Stimulated activated naive B cell treated with anti-CD40 and anti-IgM and Interleukin-4, amounts not matched to agents 10 μg/mL and 1 μg/mL and 100 μg/mL, for 72 hours (primary cell): Measurements from ENCODE around the gene LIAS.
"Not testable (repeated sequence)": the region's sequence is repeated elsewhere in the genome, so short reads cannot be mapped to it uniquely, and the experiment has no call there.

Experiments used
- ATAC-seq, 2 donors: fragments of 150-1000 bp; cut with Tn5 transposase; replicated peaks; 2 replicates each; pipeline ENCODE4 v1.10.0; 2021; ENCODE audit warnings: moderate library complexity in 1 of 2
- DNase-seq: peaks from one replicate; pipeline ENCODE4 v3.0.0; 2021
- H3K27ac Mint-ChIP-seq: one replicate; pipeline ENCODE4 v1.8.0; 2022; ENCODE audit warnings: mild to moderate bottlenecking, mixed read lengths
- H3K27me3 Mint-ChIP-seq, 2 donors: one replicate each; pipeline ENCODE4 v1.8.0; 2022; ENCODE audit warnings: mixed read lengths in 2 of 2
- H3K36me3 Mint-ChIP-seq, 2 donors: one replicate each; pipeline ENCODE4 v1.8.0; 2022; ENCODE audit warnings: mixed read lengths in 2 of 2, mild to moderate bottlenecking in 1 of 2
- H3K4me1 Mint-ChIP-seq, 2 donors: one replicate each; pipeline ENCODE4 v1.8.0; 2022; ENCODE audit warnings: mixed read lengths in 2 of 2, mild to moderate bottlenecking in 1 of 2
- H3K4me3 Mint-ChIP-seq, 2 donors: one replicate each; pipeline ENCODE4 v1.8.0; 2022; ENCODE audit warnings: mild to moderate bottlenecking in 2 of 2, mixed read lengths in 2 of 2, moderate library complexity in 1 of 2
- H3K9me3 Mint-ChIP-seq, 2 donors: one replicate each; pipeline ENCODE4 v1.8.0; 2022; ENCODE audit warnings: mixed read lengths in 2 of 2, mild to moderate bottlenecking in 1 of 2

Gene LIAS

DNA sequence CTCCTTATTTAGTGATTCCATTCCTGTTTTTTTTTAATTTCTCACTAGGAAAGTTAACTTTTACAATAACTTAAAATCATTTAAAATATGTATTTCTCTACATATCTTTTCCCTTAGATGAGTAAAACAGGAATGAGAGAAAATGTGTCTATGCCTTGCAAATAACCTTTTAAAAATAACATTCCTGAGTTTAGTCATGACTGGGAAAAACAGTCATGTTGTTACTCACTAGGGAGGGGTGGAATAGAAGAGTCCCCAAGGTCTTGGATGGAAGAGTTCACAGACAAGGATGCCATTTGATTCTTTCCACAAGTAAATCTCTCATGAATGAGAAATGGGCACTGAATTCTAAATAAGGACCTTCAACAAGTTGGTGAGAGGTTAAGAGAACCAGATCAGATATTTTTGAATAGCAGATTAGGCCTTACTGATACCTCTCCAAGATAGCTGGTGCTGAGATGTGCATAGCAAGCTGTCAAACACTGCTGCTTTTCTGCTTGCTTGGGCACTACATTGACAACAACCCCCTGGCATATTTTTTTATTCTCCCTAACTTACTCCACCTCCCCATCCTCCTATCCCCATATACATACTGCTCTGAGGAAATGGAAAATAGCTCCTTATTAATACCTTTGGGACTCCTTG lies 43.3 kb downstream of the LIAS start:
- Mint-ChIP-seq H3K27ac (no peak overlapping the region), H3K4me3 (no peak overlapping the region), H3K36me3 (peaks cover 32 to 38% of the 10 kb centered on the region in 2 donors), H3K27me3 (no peaks in the 10 kb centered on the region), H3K9me3 (no peaks in the 10 kb centered on the region), H3K4me1 (peaks cover 3 to 7% of the 10 kb centered on the region in 2 donors)
- ATAC-seq (no peak), DNase-seq (no peak)

DNA sequence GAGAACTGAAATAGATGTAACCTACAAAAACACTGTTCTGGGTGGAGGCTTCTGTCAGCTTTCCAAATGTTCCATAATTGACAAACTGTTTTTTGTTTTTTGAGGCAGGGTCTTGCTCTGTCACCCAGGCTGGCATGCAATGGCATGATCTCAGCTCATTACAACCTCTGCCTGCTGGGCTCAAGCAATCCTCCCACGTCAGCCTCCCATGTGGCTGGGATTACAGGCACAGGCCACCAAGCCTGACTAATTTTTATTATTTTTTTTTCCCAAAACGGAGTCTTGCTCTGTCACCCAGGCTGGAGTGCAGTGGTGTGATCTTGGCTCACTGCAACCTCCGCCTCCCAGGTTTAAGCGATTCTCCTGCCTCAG lies 43.8 kb downstream of the LIAS start:
- H3K27me3 Mint-ChIP-seq, H3K4me1 Mint-ChIP-seq, H3K27ac Mint-ChIP-seq, H3K4me3 Mint-ChIP-seq, H3K9me3 Mint-ChIP-seq, DNase-seq, ATAC-seq: not testable (repeated sequence)
- peaks cover 32 to 38% of the 10 kb centered on the region in 2 donors for H3K36me3 Mint-ChIP-seq

- peaks cover 3 to 7% of the 10 kb centered on the region in 2 donors for H3K4me1 Mint-ChIP-seq
- no peaks in the 10 kb centered on the region for H3K27me3 Mint-ChIP-seq
- H3K9me3 Mint-ChIP-seq: no peaks in the 10 kb centered on the region
- no peak overlapping the region for H3K4me3 Mint-ChIP-seq
- DNase-seq: no peak
- H3K36me3 Mint-ChIP-seq: peaks cover 38 to 45% of the 10 kb centered on the region in 2 donors
- ATAC-seq: no peak
- no peak overlapping the region for H3K27ac Mint-ChIP-seq
Observed at GRCh38 chr4:39504538-39504937, 45.7 kb downstream of the LIAS start.

DNA sequence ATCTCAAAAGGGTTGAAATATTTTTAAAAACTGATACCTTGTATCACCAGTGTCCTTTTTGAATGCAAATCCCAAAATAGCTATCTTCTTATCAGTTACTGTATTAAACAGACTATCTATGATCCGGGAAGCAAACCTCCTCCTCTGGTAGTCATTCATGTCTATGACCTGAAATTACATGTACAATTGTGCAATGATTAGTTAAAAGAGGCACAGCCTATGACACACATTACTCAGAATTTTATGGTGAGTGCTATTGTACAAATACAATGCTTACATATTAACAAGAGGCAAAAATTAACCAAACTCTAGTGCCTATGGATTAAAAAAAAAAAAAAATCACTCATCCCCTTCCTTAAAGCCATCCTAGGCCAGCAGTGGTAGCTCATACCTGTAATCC lies 46.7 kb downstream of the LIAS start:
- ATAC-seq: no peak
- Mint-ChIP-seq H3K4me3 (no peak overlapping the region), H3K9me3 (no peaks in the 10 kb centered on the region), H3K36me3 (peaks cover 38 to 40% of the 10 kb centered on the region in 2 donors), H3K4me1 (peaks cover 3 to 7% of the 10 kb centered on the region in 2 donors), H3K27ac (no peak overlapping the region), H3K27me3 (no peaks in the 10 kb centered on the region)
- DNase-seq: no peak

- no peak overlapping the region for H3K27ac Mint-ChIP-seq
- DNase-seq (no peak), ATAC-seq (no peak)
- no peak overlapping the region for H3K4me3 Mint-ChIP-seq
- H3K4me1 Mint-ChIP-seq: no peaks in the 10 kb centered on the region
- H3K9me3 Mint-ChIP-seq: no peaks in the 10 kb centered on the region
- H3K27me3 Mint-ChIP-seq: no peaks in the 10 kb centered on the region
- H3K36me3 Mint-ChIP-seq: peaks cover 28 to 31% of the 10 kb centered on the region in 2 donors
Observed at GRCh38 chr4:39510348-39510929, 51.6 kb downstream of the LIAS start.

DNA sequence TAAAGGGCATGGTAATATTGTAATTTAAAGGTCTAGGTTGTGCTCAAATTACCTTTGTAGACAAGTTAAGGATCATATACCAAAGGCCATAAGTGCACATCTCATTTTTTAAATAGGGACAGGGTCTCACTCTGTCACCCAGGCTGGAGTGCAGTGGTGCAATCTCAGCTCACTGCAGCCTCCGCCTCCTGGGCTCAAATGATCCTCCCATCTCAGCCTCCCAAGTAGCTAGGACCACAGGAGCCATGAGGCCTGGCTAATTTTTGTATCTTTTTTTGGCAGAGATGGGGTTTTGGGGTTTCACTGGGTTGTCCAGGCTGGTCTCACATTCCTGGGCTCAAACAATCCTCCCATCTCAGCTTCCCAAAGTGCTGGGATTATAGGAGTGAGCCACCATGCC lies 55.4 kb downstream of the LIAS start:
- peaks cover 18 to 22% of the 10 kb centered on the region in 2 donors for H3K36me3 Mint-ChIP-seq
- H3K27ac Mint-ChIP-seq, H3K9me3 Mint-ChIP-seq, DNase-seq, ATAC-seq, H3K27me3 Mint-ChIP-seq, H3K4me3 Mint-ChIP-seq, H3K4me1 Mint-ChIP-seq: not testable (repeated sequence)

DNA sequence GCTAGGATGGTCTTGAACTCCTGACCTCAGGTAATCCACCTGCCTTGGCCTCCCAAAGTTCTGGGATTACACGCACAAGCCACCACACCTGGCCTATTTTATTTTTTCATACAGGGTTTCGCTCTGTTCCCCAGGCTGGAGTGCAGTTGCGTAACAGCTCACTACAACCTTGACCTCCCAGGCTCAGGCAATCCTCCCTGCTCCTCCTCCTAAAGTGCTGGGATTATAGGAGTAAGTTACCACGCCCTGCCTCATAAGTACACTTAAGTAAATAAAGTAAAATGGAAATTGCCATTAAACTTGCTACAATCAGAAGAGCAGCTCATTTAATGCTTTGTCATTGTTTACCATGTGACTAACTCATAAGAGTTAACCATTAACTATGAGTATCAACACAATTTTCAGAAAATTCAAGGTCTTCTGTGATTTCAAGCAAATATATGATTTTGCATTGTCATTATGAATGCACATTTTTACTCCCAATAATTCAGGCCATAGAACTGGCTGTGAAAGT lies 56.1 kb downstream of the LIAS start:
- Mint-ChIP-seq H3K27me3 (no peaks in the 10 kb centered on the region), H3K36me3 (peaks cover 13 to 22% of the 10 kb centered on the region in 2 donors), H3K4me3 (no peak overlapping the region), H3K9me3 (no peaks in the 10 kb centered on the region), H3K27ac (no peak overlapping the region), H3K4me1 (no peaks in the 10 kb centered on the region)
- ATAC-seq: no peak
- no peak for DNase-seq

GRCh38 chr4:39515669-39516401 lies 57.0 kb downstream of the LIAS start:
- not testable (repeated sequence) for H3K27ac Mint-ChIP-seq, DNase-seq, H3K4me3 Mint-ChIP-seq, H3K27me3 Mint-ChIP-seq, H3K9me3 Mint-ChIP-seq, ATAC-seq, H3K4me1 Mint-ChIP-seq
- H3K36me3 Mint-ChIP-seq: peaks cover 13 to 22% of the 10 kb centered on the region in 2 donors

GRCh38 chr4:39516407-39516966 lies 57.6 kb downstream of the LIAS start:
- Mint-ChIP-seq H3K27me3 (no peaks in the 10 kb centered on the region), H3K4me3 (no peak overlapping the region), H3K4me1 (no peaks in the 10 kb centered on the region), H3K9me3 (no peaks in the 10 kb centered on the region), H3K27ac (no peak overlapping the region), H3K36me3 (peaks cover 13 to 22% of the 10 kb centered on the region in 2 donors)
- no peak for DNase-seq
- ATAC-seq: no peak

- DNase-seq (no peak), ATAC-seq (no peak)
- Mint-ChIP-seq H3K4me1 (no peaks in the 10 kb centered on the region), H3K27me3 (no peaks in the 10 kb centered on the region), H3K27ac (no peak overlapping the region), H3K9me3 (no peaks in the 10 kb centered on the region), H3K36me3 (peaks cover 5 to 14% of the 10 kb centered on the region in 2 donors), H3K4me3 (no peak overlapping the region)
Observed at GRCh38 chr4:39518484-39518883, 59.6 kb downstream of the LIAS start.

GRCh38 chr4:39521253-39521919 lies 62.5 kb downstream of the LIAS start:
- Mint-ChIP-seq H3K9me3 (no peaks in the 10 kb centered on the region), H3K4me3 (no peak overlapping the region), H3K27me3 (no peaks in the 10 kb centered on the region), H3K36me3 (peaks cover 0 to 6% of the 10 kb centered on the region in 2 donors), H3K27ac (no peak overlapping the region), H3K4me1 (peaks cover 2 to 11% of the 10 kb centered on the region in 2 donors)
- no peak for DNase-seq
- ATAC-seq: no peak

GRCh38 chr4:39522068-39522467 lies 63.2 kb downstream of the LIAS start:
- Mint-ChIP-seq H3K27me3 (no peaks in the 10 kb centered on the region), H3K27ac (no peak overlapping the region), H3K36me3 (peaks cover 0 to 5% of the 10 kb centered on the region in 2 donors), H3K4me3 (no peak overlapping the region), H3K4me1 (peaks cover 2 to 14% of the 10 kb centered on the region in 2 donors), H3K9me3 (no peaks in the 10 kb centered on the region)
- DNase-seq (no peak), ATAC-seq (no peak)

GRCh38 chr4:39524161-39524957 lies 65.5 kb downstream of the LIAS start:
- H3K9me3 Mint-ChIP-seq: no peaks in the 10 kb centered on the region
- H3K36me3 Mint-ChIP-seq: peaks cover 0 to 5% of the 10 kb centered on the region in 2 donors
- ATAC-seq (no peak), DNase-seq (no peak)
- no peak overlapping the region for H3K4me3 Mint-ChIP-seq
- peaks cover 4 to 23% of the 10 kb centered on the region in 2 donors for H3K4me1 Mint-ChIP-seq
- no peaks in the 10 kb centered on the region for H3K27me3 Mint-ChIP-seq
- no peak overlapping the region for H3K27ac Mint-ChIP-seq
